DMS153 treated with DMSO at 0.1 percent for 48 hours (cell line): Measurements from ENCODE around the gene CHCHD3.

Experiments used
- DNase-seq: peaks from one replicate; lab custom pipeline; 2025; ENCODE audit not compliant: unreplicated experiment; lab: John Stamatoyannopoulos, UW

CHCHD3 gene

GRCh38 chr7:133079296-133079695 is 2.6 kb downstream of the CHCHD3 start:
- DNase-seq = no peak

- no peak for DNase-seq
Observed at GRCh38 chr7:133077394-133077793, 4.5 kb downstream of the CHCHD3 start.

- no peak for DNase-seq
Observed at GRCh38 chr7:133076142-133076541, 5.7 kb downstream of the CHCHD3 start.

GRCh38 chr7:133071506-133071905 is 10.4 kb downstream of the CHCHD3 start:
- no peak for DNase-seq

GRCh38 chr7:133070562-133070961 is 11.3 kb downstream of the CHCHD3 start:
- no peak for DNase-seq

- no peak for DNase-seq
Observed at GRCh38 chr7:133065301-133065700, 16.6 kb downstream of the CHCHD3 start.

GRCh38 chr7:133064082-133064820 is 17.6 kb downstream of the CHCHD3 start:
- no peak for DNase-seq

GRCh38 chr7:133061792-133062191 is 20.1 kb downstream of the CHCHD3 start:
- no peak for DNase-seq

- DNase-seq = no peak
Observed at GRCh38 chr7:133061357-133061756, 20.5 kb downstream of the CHCHD3 start.

- DNase-seq = no peak
Observed at GRCh38 chr7:133060004-133060403, 21.9 kb downstream of the CHCHD3 start.

- DNase-seq = no peak
Observed at GRCh38 chr7:133059263-133059662, 22.6 kb downstream of the CHCHD3 start.

GRCh38 chr7:133056370-133057238 is 25.3 kb downstream of the CHCHD3 start:
- DNase-seq = no peak

GRCh38 chr7:133054162-133054840 is 27.6 kb downstream of the CHCHD3 start:
- no peak for DNase-seq

GRCh38 chr7:133053321-133053891 is 28.5 kb downstream of the CHCHD3 start:
- DNase-seq = no peak

GRCh38 chr7:133052826-133053225 is 29.1 kb downstream of the CHCHD3 start:
- DNase-seq = no peak

GRCh38 chr7:133052401-133052756 is 29.5 kb downstream of the CHCHD3 start:
- no peak for DNase-seq

GRCh38 chr7:133051719-133052400 is 30.0 kb downstream of the CHCHD3 start:
- no peak for DNase-seq

- no peak for DNase-seq
Observed at GRCh38 chr7:133051066-133051465, 30.8 kb downstream of the CHCHD3 start.

- DNase-seq = no peak
Observed at GRCh38 chr7:133050200-133050995, 31.5 kb downstream of the CHCHD3 start.

GRCh38 chr7:133048589-133048988 is 33.3 kb downstream of the CHCHD3 start:
- DNase-seq = no peak
